Neutrophil (primary cell): ENCODE results near the gene TNFRSF13B.

Experiments
- H3K27ac ChIP-seq: fragments of 200-600 bp; sonication (generic); 2 replicates; pipeline ENCODE4 v1.5.1; 2016; ENCODE audit warnings: mild to moderate bottlenecking, moderate library complexity
- H3K27me3 ChIP-seq: fragments of 200-600 bp; sonication (generic); 2 replicates; pipeline ENCODE4 v1.6.0; 2016; ENCODE audit warnings: mild to moderate bottlenecking
- H3K36me3 ChIP-seq: fragments of 200-600 bp; sonication (generic); 2 replicates; pipeline ENCODE4 v1.5.1; 2017
- H3K4me1 ChIP-seq, 2 experiments: fragments of 200-600 bp in 1 of 2; sonication (generic) in 1 of 2; 1 replicate in 1 of 2; 2 replicates in 1 of 2; pipeline versions ENCODE4 v1.5.1 to v1.6.1; 2013 to 2016; ENCODE audit warnings: low read depth in 1 of 2, low read length in 1 of 2, mild to moderate bottlenecking in 1 of 2, moderate library complexity in 1 of 2; ENCODE audit not compliant: control insufficient read depth in 1 of 2, insufficient read depth in 1 of 2
- H3K4me3 ChIP-seq, 2 experiments: fragments of 200-600 bp in 1 of 2; sonication (generic) in 1 of 2; 1 replicate in 1 of 2; 2 replicates in 1 of 2; pipeline ENCODE4 v1.5.1; 2013 to 2016; ENCODE audit warnings: low read depth in 1 of 2, low read length in 1 of 2, mild to moderate bottlenecking in 1 of 2, moderate library complexity in 1 of 2
- H3K9me3 ChIP-seq: fragments of 200-600 bp; sonication (generic); 2 replicates; pipeline ENCODE4 v1.5.1; 2016
- TF ChIP-seq, protein P1 (sequence below): fragments of 200-600 bp; sonication (generic); IDR thresholded peaks from 2 replicates; pipeline ENCODE4 v1.5.1; 2016; ENCODE audit warnings: antibody characterized with exemption

Gene TNFRSF13B

DNA sequence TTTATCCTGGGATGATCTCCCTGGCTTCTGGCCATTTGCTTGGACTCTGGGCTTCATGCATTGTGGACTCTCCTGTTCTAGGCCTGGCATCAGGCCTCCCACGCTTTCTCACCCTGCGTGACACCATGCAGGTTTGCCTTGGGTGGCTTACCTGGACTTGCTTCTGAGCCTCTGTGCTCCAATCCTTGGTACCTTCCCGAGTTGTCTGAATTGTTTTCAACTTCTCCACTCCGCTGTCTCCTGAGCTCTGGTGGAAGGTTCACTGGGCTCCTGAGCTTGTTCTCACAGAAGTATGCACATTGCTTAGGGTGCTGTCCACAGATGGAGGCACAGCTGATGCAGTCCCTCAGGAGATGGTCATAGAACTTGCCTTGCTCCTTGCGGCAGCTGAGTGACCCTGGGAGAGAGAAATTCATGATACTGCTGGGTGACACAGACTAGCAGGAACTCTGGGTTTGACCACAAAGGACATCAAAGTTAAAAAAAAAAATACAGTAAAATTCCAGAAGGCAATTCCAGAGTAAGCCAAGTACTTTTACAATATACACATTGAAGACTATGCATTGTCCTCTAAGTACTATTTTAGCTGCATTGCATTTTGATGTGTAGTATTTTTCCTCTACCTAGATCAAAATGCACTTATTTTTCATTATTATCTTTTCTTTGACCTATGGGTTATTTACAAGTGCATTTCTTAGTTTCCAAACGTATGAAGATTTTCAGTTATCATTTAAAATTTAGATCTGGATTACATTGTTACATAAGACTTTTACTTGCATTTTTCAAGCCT, 23.1 kb downstream of the TNFRSF13B start:
- TF ChIP-seq, protein P1, sequence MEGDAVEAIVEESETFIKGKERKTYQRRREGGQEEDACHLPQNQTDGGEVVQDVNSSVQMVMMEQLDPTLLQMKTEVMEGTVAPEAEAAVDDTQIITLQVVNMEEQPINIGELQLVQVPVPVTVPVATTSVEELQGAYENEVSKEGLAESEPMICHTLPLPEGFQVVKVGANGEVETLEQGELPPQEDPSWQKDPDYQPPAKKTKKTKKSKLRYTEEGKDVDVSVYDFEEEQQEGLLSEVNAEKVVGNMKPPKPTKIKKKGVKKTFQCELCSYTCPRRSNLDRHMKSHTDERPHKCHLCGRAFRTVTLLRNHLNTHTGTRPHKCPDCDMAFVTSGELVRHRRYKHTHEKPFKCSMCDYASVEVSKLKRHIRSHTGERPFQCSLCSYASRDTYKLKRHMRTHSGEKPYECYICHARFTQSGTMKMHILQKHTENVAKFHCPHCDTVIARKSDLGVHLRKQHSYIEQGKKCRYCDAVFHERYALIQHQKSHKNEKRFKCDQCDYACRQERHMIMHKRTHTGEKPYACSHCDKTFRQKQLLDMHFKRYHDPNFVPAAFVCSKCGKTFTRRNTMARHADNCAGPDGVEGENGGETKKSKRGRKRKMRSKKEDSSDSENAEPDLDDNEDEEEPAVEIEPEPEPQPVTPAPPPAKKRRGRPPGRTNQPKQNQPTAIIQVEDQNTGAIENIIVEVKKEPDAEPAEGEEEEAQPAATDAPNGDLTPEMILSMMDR = no peak
- H3K27me3 ChIP-seq = no peaks in the 10 kb centered on the region
- no peak overlapping the region for H3K27ac ChIP-seq
- no peaks in the 10 kb centered on the region for H3K36me3 ChIP-seq
- no peak overlapping the region for H3K4me3 ChIP-seq
- H3K4me1 ChIP-seq = no peaks in the 10 kb centered on the region
- H3K9me3 ChIP-seq = no peaks in the 10 kb centered on the region

DNA sequence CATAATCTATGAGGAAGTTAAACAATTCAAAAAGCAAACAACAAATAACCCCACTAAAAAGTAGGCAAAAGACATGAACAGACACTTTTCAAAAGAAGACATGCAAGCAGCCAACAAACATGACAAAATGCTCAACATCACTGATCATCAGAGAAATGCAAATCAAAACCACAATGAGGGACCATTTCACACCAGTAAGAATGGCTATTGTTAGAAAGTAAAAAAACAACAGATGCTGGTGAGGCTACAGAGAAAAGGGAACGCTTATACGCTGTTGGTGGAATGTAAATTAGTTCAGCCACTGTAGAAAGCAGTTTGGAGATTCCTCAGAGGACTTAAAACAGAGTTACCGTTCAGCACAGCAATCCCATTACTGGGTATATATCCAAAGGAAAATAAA, 24.4 kb downstream of the TNFRSF13B start:
- TF ChIP-seq, protein P1 = no peak
- no peaks in the 10 kb centered on the region for H3K9me3 ChIP-seq
- no peaks in the 10 kb centered on the region for H3K36me3 ChIP-seq
- H3K27ac ChIP-seq = no peak overlapping the region
- no peaks in the 10 kb centered on the region for H3K27me3 ChIP-seq
- H3K4me1 ChIP-seq = no peaks in the 10 kb centered on the region
- H3K4me3 ChIP-seq = no peak overlapping the region

DNA sequence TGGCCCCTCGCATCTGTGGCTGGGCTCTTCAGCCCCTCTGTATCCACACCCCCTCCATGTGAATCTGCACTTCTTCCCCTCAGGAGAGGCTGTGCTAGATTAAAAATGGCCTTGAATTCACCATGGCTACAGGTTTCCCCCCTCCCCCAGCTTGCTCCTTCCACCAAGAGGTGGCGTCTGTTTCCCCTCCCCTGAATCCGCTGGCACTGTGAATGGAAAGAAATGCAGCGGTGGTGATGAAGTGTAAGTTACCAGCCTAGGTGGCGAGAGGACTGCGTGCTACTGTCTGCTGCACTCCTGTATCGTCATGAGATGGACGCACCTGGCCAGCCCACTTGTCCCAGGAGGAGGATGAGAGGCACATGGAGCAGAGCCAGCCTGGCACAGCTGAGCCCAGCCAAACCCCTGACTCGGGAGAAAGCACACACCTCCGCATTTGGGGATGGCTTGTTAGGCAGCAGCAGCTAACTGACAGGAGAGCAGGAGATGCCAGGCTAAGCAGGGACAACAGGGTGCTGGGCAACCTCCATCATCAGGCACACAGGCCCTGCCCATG, 26.2 kb downstream of the TNFRSF13B start:
- H3K4me1 ChIP-seq = no peaks in the 10 kb centered on the region
- TF ChIP-seq, protein P1 = no peak
- H3K36me3 ChIP-seq = no peaks in the 10 kb centered on the region
- no peak overlapping the region for H3K4me3 ChIP-seq
- no peaks in the 10 kb centered on the region for H3K9me3 ChIP-seq
- H3K27me3 ChIP-seq = no peaks in the 10 kb centered on the region
- no peak overlapping the region for H3K27ac ChIP-seq

DNA sequence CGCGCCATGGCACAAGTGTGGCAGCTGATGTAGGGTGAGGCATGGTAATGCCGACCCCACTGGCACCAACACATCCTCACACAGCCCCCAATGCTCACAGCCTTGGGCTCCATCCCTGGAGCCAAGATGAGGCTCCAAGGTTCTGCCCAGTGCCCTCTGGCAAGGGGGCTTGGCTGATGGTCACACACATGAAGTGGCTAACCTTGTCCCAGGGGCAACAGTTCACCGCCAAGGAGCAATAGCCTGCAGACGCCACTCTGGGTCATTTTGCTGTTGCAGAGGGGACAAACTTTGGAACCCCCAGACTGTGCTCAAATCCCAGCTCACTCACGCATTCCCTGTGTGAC, 26.8 kb downstream of the TNFRSF13B start:
- Histone ChIP-seq H3K27me3 (no peaks in the 10 kb centered on the region), H3K36me3 (no peaks in the 10 kb centered on the region)

DNA sequence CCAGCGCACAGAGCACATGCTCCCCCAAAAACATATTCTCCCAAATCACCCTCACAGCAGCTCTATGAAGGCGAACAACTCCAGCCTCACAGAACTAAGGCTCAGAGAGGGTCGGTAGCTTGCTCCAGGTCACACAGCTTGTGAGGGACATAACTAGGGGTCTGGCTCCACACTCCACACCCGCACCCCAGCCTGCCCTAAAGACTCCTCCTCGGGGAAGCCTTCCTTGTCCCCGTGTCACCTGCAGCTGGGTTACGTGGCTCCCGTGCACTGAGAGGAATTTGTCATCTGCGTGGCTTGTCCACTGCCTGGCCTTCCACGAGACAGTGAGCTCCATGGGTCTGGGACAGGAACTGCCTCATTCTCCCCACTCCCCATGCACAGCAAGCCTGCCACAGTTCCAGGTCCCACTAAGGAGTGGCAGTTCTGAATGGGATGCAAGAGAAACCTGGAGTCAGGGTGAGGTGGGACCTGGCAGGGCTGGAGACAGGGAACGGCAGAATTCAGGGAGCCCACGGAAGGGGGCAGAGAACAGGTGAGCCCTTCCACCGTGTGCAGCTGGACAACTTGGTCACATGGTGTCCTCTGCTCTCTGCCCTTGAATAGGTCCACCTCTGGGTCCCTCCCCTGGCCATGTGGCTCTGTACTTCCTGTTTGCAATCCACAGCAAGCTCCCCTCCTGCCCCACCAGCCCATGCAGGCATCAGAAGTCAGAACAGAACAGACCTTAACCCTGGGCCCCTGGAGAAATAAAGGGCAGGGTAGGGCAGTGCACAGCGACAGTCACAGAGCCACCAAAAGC, 27.4 kb downstream of the TNFRSF13B start:
- no peaks in the 10 kb centered on the region for H3K4me1 ChIP-seq

More for the DNA sequence above, 26.8 kb downstream of the TNFRSF13B start:
- Histone ChIP-seq H3K9me3 (no peaks in the 10 kb centered on the region), H3K4me1 (no peaks in the 10 kb centered on the region), H3K27ac (no peak overlapping the region), H3K4me3 (no peak overlapping the region)
- TF ChIP-seq, protein P1 = no peak

More for the DNA sequence above, 27.4 kb downstream of the TNFRSF13B start:
- TF ChIP-seq, protein P1 = no peak
- H3K27ac ChIP-seq = no peak overlapping the region
- H3K4me3 ChIP-seq = no peak overlapping the region
- no peaks in the 10 kb centered on the region for H3K9me3 ChIP-seq
- no peaks in the 10 kb centered on the region for H3K36me3 ChIP-seq
- H3K27me3 ChIP-seq = no peaks in the 10 kb centered on the region
